Transverse colon (tissue), 4 donors: ENCODE data around the gene ARMC2. TPM values are rescaled to one million over a fixed set of nuclear protein-coding genes. Genes with fewer than 3 reads are reported as not detected.
A peak's percentile ranks its signal among the peaks of the same experiment; 100 is the strongest.

ENCODE experiments used
- DNase-seq: peaks from one replicate; pipeline ENCODE4 v3.0.0-alpha.2; 2019
- H3K27ac ChIP-seq, 4 donors: fragments of 200-600 bp; sonication (generic); 2 replicates each; pipeline ENCODE4 v1.5.1; 2016 to 2018; ENCODE audit warnings: inconsistent platforms in 4 of 4
- H3K27me3 ChIP-seq: fragments of 200-600 bp; sonication (generic); 2 replicates; pipeline ENCODE4 v1.5.1; 2017; ENCODE audit warnings: inconsistent platforms
- H3K36me3 ChIP-seq, 4 donors: fragments of 200-600 bp; sonication (generic); 2 replicates each; pipeline ENCODE4 v1.5.1; 2017 to 2019; ENCODE audit warnings: inconsistent platforms in 4 of 4
- H3K4me1 ChIP-seq, 4 donors: fragments of 200-600 bp; sonication (generic); 2 replicates each; pipeline ENCODE4 v1.5.1; 2017 to 2020; ENCODE audit warnings: inconsistent platforms in 4 of 4
- H3K4me3 ChIP-seq, 4 donors: fragments of 200-600 bp; sonication (generic); 1 replicate in 1 of 4; 2 replicates in 3 of 4; pipeline versions ENCODE4 v1.5.1 to v1.6.1; 2017 to 2019; ENCODE audit warnings: inconsistent platforms in 4 of 4
- H3K9me3 ChIP-seq, 2 donors: fragments of 200-600 bp; sonication (generic); 2 replicates each; pipeline ENCODE4 v1.5.1; 2017 to 2019; ENCODE audit warnings: inconsistent platforms in 2 of 2
- CTCF ChIP-seq, 5 experiments: fragments of 200-600 bp in 3 of 5; fragments of 450-650 bp in 2 of 5; sonication (generic) in 3 of 5; IDR thresholded peaks; 1 replicate in 2 of 5; 2 replicates in 3 of 5; pipeline ENCODE4 v1.5.1; 2016 to 2017; ENCODE audit warnings: antibody characterized with exemption in 5 of 5, inconsistent platforms in 3 of 5, mild to moderate bottlenecking in 2 of 5, moderate library complexity in 1 of 5
- EP300 ChIP-seq: sonication (generic); formaldehyde crosslinking; IDR thresholded peaks from one replicate; pipeline ENCODE4 v1.6.1; 2017; ENCODE audit warnings: antibody characterized with exemption, low read depth
- POLR2A ChIP-seq: fragments of 450-650 bp; IDR thresholded peaks from one replicate; pipeline ENCODE4 v1.6.1; 2016; ENCODE audit warnings: antibody characterized with exemption, mild to moderate bottlenecking, moderate library complexity
- POLR2AphosphoS5 ChIP-seq, 3 donors: sonication (generic); formaldehyde crosslinking; IDR thresholded peaks; one replicate each; pipeline ENCODE4 v1.6.1; 2016; ENCODE audit warnings: antibody characterized with exemption in 3 of 3
- WGBS, 2 donors: methylation state at CpG; one replicate each; pipeline ENCODE4 v1.1.5; 2018; ENCODE audit warnings: low coverage in 1 of 2; 5-methylcytosine and 5-hydroxymethylcytosine counted together
- in situ Hi-C, 4 donors: fragments of 200-750 bp; cut with MboI; loops; one replicate each; pipeline versions ENCODE4 v1.15.0 to v1.15.1; 2017; ENCODE audit warnings: low sequenced_read_pairs in 3 of 4, low pct_ligation_motif_present in 1 of 4, low pct_unique_long_range_greater_than_20kb in 1 of 4
- intact Hi-C: fragments of 100-400 bp; cut with DNase I; formaldehyde crosslinking; loops from one replicate; pipeline ENCODE4 v1.15.1; 2023; ENCODE audit warnings: low total_unique reads
- total RNA-seq, 4 donors: library from RNA; depleted of rRNA; stranded (reverse); fragments of >200 nt; gene quantifications; one replicate each; pipeline ENCODE4 v1.1.0, GENCODE V29; 2016

Gene ARMC2
- total RNA-seq, 4 donors from 2014 or later: 2.0 to 7.5 (median 3.0) TPM

GRCh38 chr6:108996208-108996607, 148.0 kb downstream of the ARMC2 start:
- DNase-seq: no peak
- TF ChIP-seq EP300 (no peak), POLR2AphosphoS5 (IDR thresholded peaks at IDR 0.05) (no peak), CTCF (IDR thresholded peaks at IDR 0.05) (no peak), POLR2A (no peak)
- Histone ChIP-seq H3K4me1 (peaks cover 0 to 9% (median under 1%) of the 10 kb centered on the region in 4 donors), H3K27me3 (no peaks in the 10 kb centered on the region), H3K36me3 (peaks cover 0 to 92% (median 28%) of the 10 kb centered on the region in 4 donors), H3K9me3 (no peaks in the 10 kb centered on the region), H3K27ac (no peak overlapping the region), H3K4me3 (no peak overlapping the region)
- intact Hi-C loops (no loop called here), in situ Hi-C loops (no loop called here)
- 88 to 96% methylated on average over 1 of the region's 1 CpG for WGBS, 2 donors

DNA sequence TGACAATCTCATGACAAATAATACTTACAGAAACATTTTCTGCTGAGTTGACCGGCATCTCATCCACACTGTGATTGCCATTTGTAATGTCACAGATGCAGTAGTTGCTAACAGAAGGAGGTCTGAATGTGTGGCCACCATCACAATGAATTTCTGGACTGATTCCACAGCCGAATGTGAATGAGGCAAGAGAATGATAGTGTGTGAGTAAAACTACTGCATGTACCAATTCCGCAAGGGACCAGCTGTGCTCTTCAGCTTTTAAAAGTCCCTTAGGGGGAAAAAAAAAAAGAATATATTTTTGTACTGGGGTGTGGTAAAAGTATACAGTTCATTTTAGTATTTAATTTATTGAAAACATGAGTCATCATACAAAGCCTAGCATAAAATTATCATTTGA, 150.3 kb downstream of the ARMC2 start:
- TF ChIP-seq POLR2A (no peak), POLR2AphosphoS5 (IDR thresholded peaks at IDR 0.05) (no peak), EP300 (no peak), CTCF (IDR thresholded peaks at IDR 0.05) (no peak)
- intact Hi-C loops: no loop called here
- Histone ChIP-seq H3K27ac (no peak overlapping the region), H3K4me1 (peaks cover 14 to 31% (median 21%) of the 10 kb centered on the region in 4 donors), H3K4me3 (no peak overlapping the region), H3K27me3 (no peaks in the 10 kb centered on the region), H3K9me3 (no peaks in the 10 kb centered on the region), H3K36me3 (peaks cover 0 to 77% (median 17%) of the 10 kb centered on the region in 4 donors)
- DNase-seq: no peak
- WGBS, 2 donors: 83 to 88% methylated on average over 1 to 3 of the region's 3 CpGs
- in situ Hi-C loops: no loop called here

GRCh38 chr6:108999428-108999827, 151.2 kb downstream of the ARMC2 start:
- Histone ChIP-seq H3K4me1 (peaks cover 21 to 41% (median 30%) of the 10 kb centered on the region in 4 donors), H3K36me3 (peaks cover 0 to 67% (median 13%) of the 10 kb centered on the region in 4 donors), H3K27ac (no peak overlapping the region), H3K9me3 (no peaks in the 10 kb centered on the region), H3K27me3 (no peaks in the 10 kb centered on the region), H3K4me3 (no peak overlapping the region)
- 85 to 88% methylated on average over 5 of the region's 5 CpGs for WGBS, 2 donors
- no peak for DNase-seq
- TF ChIP-seq POLR2AphosphoS5 (IDR thresholded peaks at IDR 0.05) (no peak), CTCF (IDR thresholded peaks at IDR 0.05) (no peak), EP300 (no peak), POLR2A (no peak)
- intact Hi-C loops (no loop called here), in situ Hi-C loops (no loop called here)

GRCh38 chr6:109000289-109000688, 152.1 kb downstream of the ARMC2 start:
- peaks cover 0 to 59% (median 13%) of the 10 kb centered on the region in 4 donors for H3K36me3 ChIP-seq
- no peak for DNase-seq
- peak overlapping the region in 2 of 4 donors; percentile 1 to 78 for H3K27ac ChIP-seq
- in situ Hi-C loops: no loop called here
- intact Hi-C loops: loop anchor here (10.0 kb wide), 2 partner anchors 45 to 455 kb away; no protein-coding TSS in a partner anchor
- peaks cover 26 to 49% (median 36%) of the 10 kb centered on the region in 4 donors for H3K4me1 ChIP-seq
- no peak for TF ChIP-seq CTCF (IDR thresholded peaks at IDR 0.05)
- no peak for TF ChIP-seq EP300
- no peak for TF ChIP-seq POLR2AphosphoS5 (IDR thresholded peaks at IDR 0.05)
- TF ChIP-seq POLR2A: no peak
- no peaks in the 10 kb centered on the region for H3K27me3 ChIP-seq
- H3K9me3 ChIP-seq: no peaks in the 10 kb centered on the region
- 87 to 92% methylated on average over 2 of the region's 2 CpGs for WGBS, 2 donors
- H3K4me3 ChIP-seq: no peak overlapping the region
